ENCODE data around the gene HIVEP3.

The HIVEP3 gene

GRCh38 chr1:41768583-41768982 is 150.1 kb downstream of the HIVEP3 start:
- Histone ChIP-seq H3K4me3 (no peak overlapping the region), H3K27ac (no peak overlapping the region)
- no peak for TF ChIP-seq CTCF (IDR thresholded peaks at IDR 0.05)
- DNase-seq (ENCODE audit: low spot score), result no peak

- no peak for TF ChIP-seq CTCF (IDR thresholded peaks at IDR 0.05)
- DNase-seq (ENCODE audit: low spot score), result no peak
- H3K4me3 ChIP-seq, result no peak overlapping the region
- H3K27ac ChIP-seq, result no peak overlapping the region
Observed at GRCh38 chr1:41767534-41768525, 150.9 kb downstream of the HIVEP3 start.

- no peak overlapping the region for H3K27ac ChIP-seq
- H3K4me3 ChIP-seq, result no peak overlapping the region
- no peak for DNase-seq (ENCODE audit: low spot score)
- TF ChIP-seq CTCF (IDR thresholded peaks at IDR 0.05), result no peak
Observed at GRCh38 chr1:41766546-41766945, 152.2 kb downstream of the HIVEP3 start.

GRCh38 chr1:41766041-41766440 is 152.7 kb downstream of the HIVEP3 start:
- no peak for DNase-seq (ENCODE audit: low spot score)

GRCh38 chr1:41765152-41765551 is 153.6 kb downstream of the HIVEP3 start:
- no peak for TF ChIP-seq CTCF (IDR thresholded peaks at IDR 0.05)
- H3K4me3 ChIP-seq, result no peak overlapping the region
- H3K27ac ChIP-seq, result no peak overlapping the region
- DNase-seq (ENCODE audit: low spot score), result no peak

More at GRCh38 chr1:41766041-41766440, 152.7 kb downstream of the HIVEP3 start:
- no peak for TF ChIP-seq CTCF (IDR thresholded peaks at IDR 0.05)
- no peak overlapping the region for H3K4me3 ChIP-seq
- no peak overlapping the region for H3K27ac ChIP-seq

- DNase-seq (ENCODE audit: low spot score), result no peak
- Histone ChIP-seq H3K27ac (no peak overlapping the region), H3K4me3 (no peak overlapping the region)
- no peak for TF ChIP-seq CTCF (IDR thresholded peaks at IDR 0.05)
Observed at GRCh38 chr1:41764656-41765055, 154.1 kb downstream of the HIVEP3 start.

GRCh38 chr1:41762777-41763176 is 155.9 kb downstream of the HIVEP3 start:
- TF ChIP-seq CTCF (IDR thresholded peaks at IDR 0.05), result no peak
- no peak for DNase-seq (ENCODE audit: low spot score)
- Histone ChIP-seq H3K4me3 (no peak overlapping the region), H3K27ac (no peak overlapping the region)

Measured in coronary artery (tissue), 2 donors.